ENCODE measurements around the gene MCM8.

GRCh38 chr20:5908981-5909380 is 41.5 kb upstream of the MCM8 start:
- TF ChIP-seq, protein P1, sequence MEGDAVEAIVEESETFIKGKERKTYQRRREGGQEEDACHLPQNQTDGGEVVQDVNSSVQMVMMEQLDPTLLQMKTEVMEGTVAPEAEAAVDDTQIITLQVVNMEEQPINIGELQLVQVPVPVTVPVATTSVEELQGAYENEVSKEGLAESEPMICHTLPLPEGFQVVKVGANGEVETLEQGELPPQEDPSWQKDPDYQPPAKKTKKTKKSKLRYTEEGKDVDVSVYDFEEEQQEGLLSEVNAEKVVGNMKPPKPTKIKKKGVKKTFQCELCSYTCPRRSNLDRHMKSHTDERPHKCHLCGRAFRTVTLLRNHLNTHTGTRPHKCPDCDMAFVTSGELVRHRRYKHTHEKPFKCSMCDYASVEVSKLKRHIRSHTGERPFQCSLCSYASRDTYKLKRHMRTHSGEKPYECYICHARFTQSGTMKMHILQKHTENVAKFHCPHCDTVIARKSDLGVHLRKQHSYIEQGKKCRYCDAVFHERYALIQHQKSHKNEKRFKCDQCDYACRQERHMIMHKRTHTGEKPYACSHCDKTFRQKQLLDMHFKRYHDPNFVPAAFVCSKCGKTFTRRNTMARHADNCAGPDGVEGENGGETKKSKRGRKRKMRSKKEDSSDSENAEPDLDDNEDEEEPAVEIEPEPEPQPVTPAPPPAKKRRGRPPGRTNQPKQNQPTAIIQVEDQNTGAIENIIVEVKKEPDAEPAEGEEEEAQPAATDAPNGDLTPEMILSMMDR (conservative IDR thresholded peaks at IDR 0.05 in 1 of 2, IDR thresholded peaks at IDR 0.05 in 1 of 2; ENCODE audit: extremely low read depth in 1 of 2, insufficient read depth in 1 of 2, low read depth in 1 of 2, low read length in 2 of 2) = no peak
- TF ChIP-seq EZH2 (IDR thresholded peaks at IDR 0.05; ENCODE audit: borderline replicate concordance, low read length) = no peak
